Activated CD4-positive, alpha-beta T cell treated with anti-CD3 and anti-CD28 coated beads for 1 hour (primary cell): ENCODE data around the gene TMEM54.

Experiments
- DNase-seq: peaks from one replicate; pipeline ENCODE4 v3.0.0-alpha.2; 2020

The TMEM54 gene

GRCh38 chr1:32900956-32901822 is at the start of gene TMEM54:
TMEM54 (minus strand) TSS chr1:32901389; CDS start chr1:32901238, 151 bp downstream.
- no peak for DNase-seq

- no peak for DNase-seq
Observed at GRCh38 chr1:32949519-32949918, 48.3 kb upstream of the TMEM54 start.

- DNase-seq: no peak
Observed at GRCh38 chr1:32948905-32949304, 47.7 kb upstream of the TMEM54 start.

- DNase-seq: no peak
Observed at GRCh38 chr1:32948390-32948722, 47.2 kb upstream of the TMEM54 start.

GRCh38 chr1:32947669-32948389 is 46.6 kb upstream of the TMEM54 start:
- no peak for DNase-seq

GRCh38 chr1:32946413-32946812 is 45.2 kb upstream of the TMEM54 start:
- DNase-seq: no peak

- DNase-seq: no peak
Observed at GRCh38 chr1:32944180-32944579, 43.0 kb upstream of the TMEM54 start.

GRCh38 chr1:32939655-32940371 is 38.6 kb upstream of the TMEM54 start:
- no peak for DNase-seq

- DNase-seq: no peak
Observed at GRCh38 chr1:32937061-32937460, 35.9 kb upstream of the TMEM54 start.

- no peak for DNase-seq
Observed at GRCh38 chr1:32934535-32934934, 33.3 kb upstream of the TMEM54 start.

- DNase-seq: no peak
Observed at GRCh38 chr1:32933742-32934322, 32.6 kb upstream of the TMEM54 start.

GRCh38 chr1:32931760-32932159 is 30.6 kb upstream of the TMEM54 start:
- DNase-seq: no peak

- no peak for DNase-seq
Observed at GRCh38 chr1:32929366-32929765, 28.2 kb upstream of the TMEM54 start.

- no peak for DNase-seq
Observed at GRCh38 chr1:32928715-32929114, 27.5 kb upstream of the TMEM54 start.

- no peak for DNase-seq
Observed at GRCh38 chr1:32928285-32928684, 27.1 kb upstream of the TMEM54 start.

- no peak for DNase-seq
Observed at GRCh38 chr1:32927441-32927840, 26.3 kb upstream of the TMEM54 start.

GRCh38 chr1:32926562-32926961 is 25.4 kb upstream of the TMEM54 start:
- DNase-seq: no peak

GRCh38 chr1:32925403-32926162 is 24.4 kb upstream of the TMEM54 start:
- DNase-seq: no peak

GRCh38 chr1:32924881-32925344 is 23.7 kb upstream of the TMEM54 start:
- no peak for DNase-seq

- DNase-seq: no peak
Observed at GRCh38 chr1:32920833-32921232, 19.6 kb upstream of the TMEM54 start.

GRCh38 chr1:32919811-32920733 is 18.9 kb upstream of the TMEM54 start:
- DNase-seq: no peak
